ENCODE measurements around the gene TENM3.

TENM3 gene

DNA sequence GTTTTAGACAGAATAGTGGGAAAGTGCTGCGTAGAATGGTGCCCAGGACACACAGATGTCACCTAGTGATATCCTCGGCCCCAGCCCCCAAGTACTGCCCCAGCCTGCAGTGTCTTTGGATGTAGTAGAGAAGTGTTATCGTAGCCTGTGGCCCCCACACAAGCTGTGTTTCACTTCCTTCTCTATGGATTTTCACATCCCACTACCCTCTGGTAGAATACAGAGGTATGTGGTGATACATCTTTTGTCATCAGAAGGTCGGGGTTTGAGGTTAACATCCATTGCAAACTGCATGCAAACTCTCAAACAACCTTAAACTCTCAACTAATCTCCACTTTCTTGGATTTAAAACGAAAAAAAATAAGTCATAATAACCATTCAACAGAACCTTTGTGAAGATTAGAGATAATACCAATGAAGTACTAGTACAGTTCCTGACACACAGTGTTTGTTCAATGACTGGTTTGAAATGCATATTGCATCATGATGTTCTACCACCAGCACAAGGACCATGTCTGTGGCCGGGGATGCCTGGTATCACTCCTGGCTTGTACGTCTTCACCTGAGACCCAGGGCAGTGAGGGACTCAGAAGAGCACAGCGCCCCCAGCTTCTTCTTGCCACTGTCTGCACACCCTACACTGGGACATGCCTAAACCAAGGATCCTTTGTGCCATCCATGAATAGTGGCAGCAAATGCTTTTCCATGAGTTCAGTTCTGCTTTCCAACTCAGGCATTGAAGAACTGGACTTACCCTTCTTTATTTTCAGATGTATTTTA lies 406.7 kb downstream of the TENM3 start:
- Histone ChIP-seq H2AFZ (ENCODE audit: low read length) (no peak overlapping the region), H3K18ac (ENCODE audit: low read length) (no peak overlapping the region), H3K14ac (ENCODE audit: low read length) (no peak overlapping the region), H2BK120ac (ENCODE audit: low read depth, low read length) (no peak overlapping the region), H4K91ac (ENCODE audit: low read depth, low read length, poor library complexity) (no peak overlapping the region), H2BK15ac (ENCODE audit: low read length) (no peak overlapping the region), H3K27ac (replicated peaks; ENCODE audit: low read length) (no peak overlapping the region), H2AK5ac (ENCODE audit: low read depth, low read length) (no peak overlapping the region), H2BK12ac (ENCODE audit: low read length) (no peak overlapping the region), H3K9ac (ENCODE audit: low read depth, low read length, poor library complexity) (no peak overlapping the region), H3K79me1 (ENCODE audit: low read depth, low read length) (no peaks in the 10 kb centered on the region), H3K4me2 (ENCODE audit: insufficient read depth, low read length, poor library complexity, severe bottlenecking) (no peak overlapping the region), H3K4ac (ENCODE audit: low read length) (no peak overlapping the region), H4K8ac (ENCODE audit: low read depth, low read length) (no peak overlapping the region), H3K4me3 (ENCODE audit: low read length in 2 of 2) (no peak overlapping the region), H2BK5ac (ENCODE audit: low read length) (no peak overlapping the region), H3K36me3 (replicated peaks in 1 of 2; ENCODE audit: control insufficient read depth in 2 of 2, insufficient read depth in 2 of 2, low read length in 2 of 2) (peaks cover 2 to 37% of the 10 kb centered on the region in 2 donors), H3K27me3 (ENCODE audit: control insufficient read depth in 3 of 3, insufficient read depth in 3 of 3, low read depth in 1 of 3, low read length in 3 of 3) (no peaks in the 10 kb centered on the region), H3K4me1 (ENCODE audit: control insufficient read depth in 2 of 2, insufficient read depth in 1 of 2, low read depth in 1 of 2, low read length in 2 of 2) (no peaks in the 10 kb centered on the region), H3K9me3 (replicated peaks in 1 of 2; ENCODE audit: control insufficient read depth in 2 of 2, insufficient read depth in 1 of 2, low read depth in 1 of 2, low read length in 2 of 2) (peaks cover 0 to 10% of the 10 kb centered on the region in 2 donors), H3K23ac (ENCODE audit: low read depth, low read length, poor library complexity) (no peak overlapping the region)
- no peak for DNase-seq (ENCODE audit: low spot score)
- WGBS, 2 donors (ENCODE audit: extremely low coverage in 2 of 2, insufficient read length in 2 of 2, insufficient replicate concordance in 1 of 2): 100% methylated on average over 1 of the region's 8 CpGs; no CpG with 5 or more reads in 1 of the 2 donors

DNA sequence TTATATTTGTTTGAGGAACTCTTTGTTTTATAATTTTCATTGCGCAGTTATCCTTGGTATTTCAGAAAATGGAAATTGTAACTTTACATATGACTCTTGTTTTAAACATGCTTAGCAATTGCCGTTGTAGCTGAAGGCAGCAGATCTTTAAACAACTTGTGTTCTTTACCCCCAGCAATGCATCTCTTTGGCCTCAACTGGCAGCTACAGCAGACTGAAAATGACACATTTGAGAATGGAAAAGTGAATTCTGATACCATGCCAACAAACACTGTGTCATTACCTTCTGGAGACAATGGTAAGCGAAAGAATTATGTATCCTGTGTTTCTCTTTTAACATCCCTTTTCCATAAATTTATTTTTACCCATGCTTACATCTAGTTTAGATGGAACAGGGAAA lies 410.4 kb downstream of the TENM3 start:
- DNase-seq (ENCODE audit: low spot score): no peak
- Histone ChIP-seq H3K9ac (ENCODE audit: low read depth, low read length, poor library complexity) (no peak overlapping the region), H3K18ac (ENCODE audit: low read length) (no peak overlapping the region), H4K8ac (ENCODE audit: low read depth, low read length) (no peak overlapping the region), H3K4ac (ENCODE audit: low read length) (no peak overlapping the region), H2BK120ac (ENCODE audit: low read depth, low read length) (no peak overlapping the region), H2AFZ (ENCODE audit: low read length) (no peak overlapping the region), H2BK12ac (ENCODE audit: low read length) (no peak overlapping the region), H2AK5ac (ENCODE audit: low read depth, low read length) (no peak overlapping the region), H3K27me3 (ENCODE audit: control insufficient read depth in 3 of 3, insufficient read depth in 3 of 3, low read depth in 1 of 3, low read length in 3 of 3) (no peaks in the 10 kb centered on the region), H3K14ac (ENCODE audit: low read length) (no peak overlapping the region), H4K91ac (ENCODE audit: low read depth, low read length, poor library complexity) (no peak overlapping the region), H3K79me1 (ENCODE audit: low read depth, low read length) (no peaks in the 10 kb centered on the region), H3K4me2 (ENCODE audit: insufficient read depth, low read length, poor library complexity, severe bottlenecking) (no peak overlapping the region), H3K9me3 (replicated peaks in 1 of 2; ENCODE audit: control insufficient read depth in 2 of 2, insufficient read depth in 1 of 2, low read depth in 1 of 2, low read length in 2 of 2) (no peaks in the 10 kb centered on the region), H3K4me3 (ENCODE audit: low read length in 2 of 2) (no peak overlapping the region), H2BK5ac (ENCODE audit: low read length) (no peak overlapping the region), H3K23ac (ENCODE audit: low read depth, low read length, poor library complexity) (no peak overlapping the region), H3K4me1 (ENCODE audit: control insufficient read depth in 2 of 2, insufficient read depth in 1 of 2, low read depth in 1 of 2, low read length in 2 of 2) (no peaks in the 10 kb centered on the region), H3K36me3 (replicated peaks in 1 of 2; ENCODE audit: control insufficient read depth in 2 of 2, insufficient read depth in 2 of 2, low read length in 2 of 2) (peaks cover 0 to 42% of the 10 kb centered on the region in 2 donors), H3K27ac (replicated peaks; ENCODE audit: low read length) (no peak overlapping the region), H2BK15ac (ENCODE audit: low read length) (no peak overlapping the region)
- WGBS, 2 donors (ENCODE audit: extremely low coverage in 2 of 2, insufficient read length in 2 of 2, insufficient replicate concordance in 1 of 2): no CpG with 5 or more reads among the region's 3 CpGs

DNA sequence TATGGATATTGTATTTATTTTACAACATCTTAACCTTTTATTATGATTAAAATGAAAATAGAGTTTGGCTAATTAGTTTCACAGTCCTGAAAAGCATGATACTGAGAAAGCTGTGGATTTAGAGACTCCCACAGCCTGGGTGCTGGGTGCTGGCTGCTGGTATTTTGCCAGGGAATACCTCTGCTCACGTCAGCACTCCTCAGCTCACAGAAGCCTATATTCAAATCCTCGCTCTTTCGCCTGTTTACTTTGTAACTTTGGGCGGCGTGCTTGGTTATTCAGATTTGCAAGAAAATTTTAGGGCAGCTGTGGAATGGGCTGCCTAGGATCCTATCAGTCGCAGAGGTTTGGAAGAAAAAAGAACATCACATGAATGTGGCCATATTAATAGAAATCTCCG lies 412.1 kb downstream of the TENM3 start:
- Histone ChIP-seq H3K27ac (replicated peaks; ENCODE audit: low read length) (no peak overlapping the region), H2BK12ac (ENCODE audit: low read length) (no peak overlapping the region), H3K27me3 (ENCODE audit: control insufficient read depth in 3 of 3, insufficient read depth in 3 of 3, low read depth in 1 of 3, low read length in 3 of 3) (no peaks in the 10 kb centered on the region), H3K36me3 (replicated peaks in 1 of 2; ENCODE audit: control insufficient read depth in 2 of 2, insufficient read depth in 2 of 2, low read length in 2 of 2) (peaks cover 0 to 38% of the 10 kb centered on the region in 2 donors), H3K4me2 (ENCODE audit: insufficient read depth, low read length, poor library complexity, severe bottlenecking) (no peak overlapping the region), H4K8ac (ENCODE audit: low read depth, low read length) (no peak overlapping the region), H3K79me1 (ENCODE audit: low read depth, low read length) (no peaks in the 10 kb centered on the region), H2AK5ac (ENCODE audit: low read depth, low read length) (no peak overlapping the region), H3K9me3 (replicated peaks in 1 of 2; ENCODE audit: control insufficient read depth in 2 of 2, insufficient read depth in 1 of 2, low read depth in 1 of 2, low read length in 2 of 2) (no peaks in the 10 kb centered on the region), H3K4me1 (ENCODE audit: control insufficient read depth in 2 of 2, insufficient read depth in 1 of 2, low read depth in 1 of 2, low read length in 2 of 2) (no peaks in the 10 kb centered on the region), H3K23ac (ENCODE audit: low read depth, low read length, poor library complexity) (no peak overlapping the region), H2AFZ (ENCODE audit: low read length) (no peak overlapping the region), H3K18ac (ENCODE audit: low read length) (no peak overlapping the region), H2BK120ac (ENCODE audit: low read depth, low read length) (no peak overlapping the region), H4K91ac (ENCODE audit: low read depth, low read length, poor library complexity) (no peak overlapping the region), H3K4me3 (ENCODE audit: low read length in 2 of 2) (no peak overlapping the region), H2BK15ac (ENCODE audit: low read length) (no peak overlapping the region), H3K4ac (ENCODE audit: low read length) (no peak overlapping the region), H3K9ac (ENCODE audit: low read depth, low read length, poor library complexity) (no peak overlapping the region), H2BK5ac (ENCODE audit: low read length) (no peak overlapping the region), H3K14ac (ENCODE audit: low read length) (no peak overlapping the region)
- DNase-seq (ENCODE audit: low spot score): no peak
- WGBS, 2 donors (ENCODE audit: extremely low coverage in 2 of 2, insufficient read length in 2 of 2, insufficient replicate concordance in 1 of 2): no CpG with 5 or more reads among the region's 7 CpGs

DNA sequence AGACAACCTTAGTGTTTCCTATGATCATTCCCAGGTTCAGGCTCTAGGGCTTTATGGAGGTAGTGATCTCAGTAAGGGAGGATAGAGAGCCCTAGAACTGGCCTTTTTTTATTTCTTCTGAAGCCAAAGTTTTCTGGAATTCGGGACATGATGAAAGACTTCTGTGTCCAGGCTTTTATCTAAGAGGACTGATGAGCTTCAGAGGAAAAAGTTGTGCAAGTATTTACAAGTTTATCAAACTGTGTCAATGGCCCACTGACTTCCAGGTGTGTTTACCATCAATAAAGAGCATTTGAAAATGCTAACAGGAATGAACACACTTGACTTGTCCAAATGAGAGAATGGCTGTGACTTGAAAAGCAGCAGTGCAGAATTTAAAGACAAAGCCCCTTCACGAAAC lies 419.3 kb downstream of the TENM3 start:
- H2AK5ac ChIP-seq (ENCODE audit: low read depth, low read length): no peak overlapping the region
- H2BK5ac ChIP-seq (ENCODE audit: low read length): no peak overlapping the region
- H2AFZ ChIP-seq (ENCODE audit: low read length): no peak overlapping the region
- no peak overlapping the region for H3K4me3 ChIP-seq (ENCODE audit: low read length in 2 of 2)
- H3K4me1 ChIP-seq (ENCODE audit: control insufficient read depth in 2 of 2, insufficient read depth in 1 of 2, low read depth in 1 of 2, low read length in 2 of 2): peaks cover 0 to 3% of the 10 kb centered on the region in 2 donors
- no peak overlapping the region for H3K14ac ChIP-seq (ENCODE audit: low read length)
- H4K91ac ChIP-seq (ENCODE audit: low read depth, low read length, poor library complexity): no peak overlapping the region
- DNase-seq (ENCODE audit: low spot score): no peak
- H3K4me2 ChIP-seq (ENCODE audit: insufficient read depth, low read length, poor library complexity, severe bottlenecking): no peak overlapping the region
- no peak overlapping the region for H2BK15ac ChIP-seq (ENCODE audit: low read length)
- H4K8ac ChIP-seq (ENCODE audit: low read depth, low read length): no peak overlapping the region
- H2BK120ac ChIP-seq (ENCODE audit: low read depth, low read length): no peak overlapping the region
- no peak overlapping the region for H3K18ac ChIP-seq (ENCODE audit: low read length)
- peaks cover 0 to 21% of the 10 kb centered on the region in 2 donors for H3K36me3 ChIP-seq (replicated peaks in 1 of 2; ENCODE audit: control insufficient read depth in 2 of 2, insufficient read depth in 2 of 2, low read length in 2 of 2)
- H3K23ac ChIP-seq (ENCODE audit: low read depth, low read length, poor library complexity): no peak overlapping the region
- H3K9ac ChIP-seq (ENCODE audit: low read depth, low read length, poor library complexity): no peak overlapping the region
- no CpG with 5 or more reads among the region's 2 CpGs for WGBS, 2 donors (ENCODE audit: extremely low coverage in 2 of 2, insufficient read length in 2 of 2, insufficient replicate concordance in 1 of 2)
- H3K4ac ChIP-seq (ENCODE audit: low read length): no peak overlapping the region
- no peaks in the 10 kb centered on the region for H3K27me3 ChIP-seq (ENCODE audit: control insufficient read depth in 3 of 3, insufficient read depth in 3 of 3, low read depth in 1 of 3, low read length in 3 of 3)
- no peaks in the 10 kb centered on the region for H3K79me1 ChIP-seq (ENCODE audit: low read depth, low read length)
- H2BK12ac ChIP-seq (ENCODE audit: low read length): no peak overlapping the region
- H3K9me3 ChIP-seq (replicated peaks in 1 of 2; ENCODE audit: control insufficient read depth in 2 of 2, insufficient read depth in 1 of 2, low read depth in 1 of 2, low read length in 2 of 2): peaks cover 5 to 15% of the 10 kb centered on the region in 2 donors
- no peak overlapping the region for H3K27ac ChIP-seq (replicated peaks; ENCODE audit: low read length)

Measured in neuronal stem cell (in vitro differentiated cells).